Suppressor macrophage treated with lipopolysaccharide for 4 hours (primary cell): ENCODE measurements around the gene CYFIP1.

Source experiments
- DNase-seq: peaks from one replicate; pipeline ENCODE4 v3.0.0-alpha.2; 2020

The CYFIP1 gene

DNA sequence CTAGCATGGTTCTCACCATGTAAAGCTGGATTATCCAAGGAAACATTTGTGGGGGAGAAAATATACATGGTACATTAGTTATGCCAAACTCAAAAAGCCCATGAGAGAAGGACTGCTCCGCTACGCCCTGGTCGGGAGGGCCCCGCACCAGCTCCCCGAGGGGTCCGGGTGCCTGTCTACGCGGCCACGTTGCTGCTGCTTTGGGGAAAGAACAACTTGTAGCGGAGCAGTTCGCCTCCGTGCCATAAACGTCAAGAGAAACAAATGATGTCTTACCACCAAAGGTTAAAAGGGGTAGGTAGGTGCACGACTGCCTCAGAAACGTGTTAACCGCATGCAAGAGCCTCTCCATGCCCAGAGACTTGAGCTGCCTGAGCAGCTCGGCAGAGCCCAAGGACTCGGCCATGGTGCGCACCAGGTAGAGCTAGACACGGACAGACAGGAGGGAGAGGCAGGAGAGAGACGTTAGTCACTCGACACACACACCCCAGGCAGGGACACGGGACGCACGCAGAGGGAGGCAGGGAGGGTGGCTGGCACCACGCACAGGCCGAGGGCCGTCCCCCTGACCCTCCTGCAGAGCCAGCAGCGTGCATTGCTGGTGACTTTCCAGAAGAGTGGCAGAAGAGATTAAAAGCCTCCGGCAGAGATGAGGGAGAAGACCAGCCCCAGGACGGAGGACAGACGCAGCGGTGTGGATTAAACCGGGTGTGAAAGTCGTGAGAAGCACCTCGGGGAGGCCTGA is 63.4 kb downstream of the CYFIP1 start:
- no peak for DNase-seq

DNA sequence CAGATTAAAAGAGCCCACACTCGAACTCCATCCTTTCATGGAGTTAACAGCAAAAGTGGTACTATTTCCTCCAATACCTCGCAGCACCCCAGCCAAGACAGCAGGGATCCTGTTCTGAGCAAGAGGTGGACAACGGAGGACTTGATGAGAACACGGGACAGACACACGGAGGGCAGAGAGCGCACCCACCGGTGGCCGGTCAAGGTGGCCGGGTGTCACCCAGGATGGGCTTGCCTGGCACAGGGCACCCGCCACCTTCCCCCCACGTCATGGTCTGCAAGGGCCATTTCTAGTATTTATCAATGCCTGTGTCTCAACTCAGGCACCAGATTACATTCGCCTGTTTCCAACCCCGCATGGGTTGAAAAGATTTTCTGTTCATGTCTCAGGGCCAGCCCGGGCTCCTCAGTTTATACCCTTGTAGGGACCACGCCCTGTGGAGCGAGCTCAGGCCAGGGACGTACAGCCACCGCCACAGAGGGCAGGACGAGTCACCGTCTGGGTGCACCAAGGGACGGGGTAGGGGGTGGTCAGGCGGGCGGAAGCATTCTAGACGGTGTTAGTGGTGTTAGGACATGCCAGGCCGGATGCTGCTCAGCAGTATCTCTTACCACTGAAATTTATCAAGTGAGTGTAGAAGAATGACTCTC is 64.2 kb downstream of the CYFIP1 start:
- DNase-seq: no peak

DNA sequence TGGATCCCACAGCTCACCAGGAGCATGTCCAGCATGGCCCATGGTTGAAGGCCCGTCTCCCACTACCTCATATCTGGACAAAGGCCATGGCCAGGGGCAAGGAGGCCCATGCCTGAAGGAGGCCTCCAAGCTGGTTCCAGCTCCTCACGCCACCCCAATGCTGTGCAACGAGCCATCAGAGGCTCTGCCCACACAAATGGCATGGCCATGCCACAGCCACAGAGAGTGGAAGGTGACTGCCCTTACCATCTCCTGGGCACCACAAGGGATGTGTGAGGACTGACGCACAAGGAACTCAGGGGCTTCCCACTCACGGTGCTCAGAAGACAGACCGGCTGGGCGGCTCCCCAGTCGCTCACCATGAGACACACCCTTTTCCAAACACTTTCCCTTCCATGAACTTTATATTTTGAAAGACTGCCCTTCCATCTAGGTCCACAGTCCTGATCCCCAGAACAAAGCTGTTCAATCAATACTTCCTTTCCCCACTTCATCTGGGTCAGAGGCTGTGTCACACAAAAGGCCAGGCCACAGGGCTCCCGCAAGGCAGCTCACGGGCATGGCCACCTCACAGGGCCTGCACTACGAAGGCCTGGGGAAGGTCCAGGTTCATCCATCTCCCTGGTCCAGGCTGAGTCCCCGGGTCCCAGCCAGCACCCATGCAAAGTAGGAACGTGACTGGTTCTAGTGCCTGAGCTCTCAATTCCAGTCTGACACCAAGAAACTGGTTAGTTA is 66.4 kb downstream of the CYFIP1 start:
- no peak for DNase-seq

DNA sequence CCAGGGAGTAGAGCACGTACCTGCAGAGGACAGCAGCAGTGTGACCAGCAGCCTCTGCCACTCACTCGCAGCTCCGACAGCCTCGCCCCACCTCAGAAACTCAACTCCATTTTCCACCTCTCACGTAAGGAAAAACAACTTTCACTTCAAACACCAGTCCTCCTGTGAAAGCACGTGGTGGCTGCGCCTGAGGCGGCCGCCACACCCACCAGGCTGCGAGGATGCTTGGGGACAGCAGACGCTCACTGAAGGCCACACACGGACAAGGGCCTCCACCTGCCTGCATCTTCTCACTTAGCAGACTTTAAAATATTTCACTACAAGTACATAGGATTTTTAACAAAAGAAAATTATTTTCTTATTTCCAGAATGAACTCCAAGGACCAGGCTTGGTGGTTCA is 67.9 kb downstream of the CYFIP1 start:
- no peak for DNase-seq

DNA sequence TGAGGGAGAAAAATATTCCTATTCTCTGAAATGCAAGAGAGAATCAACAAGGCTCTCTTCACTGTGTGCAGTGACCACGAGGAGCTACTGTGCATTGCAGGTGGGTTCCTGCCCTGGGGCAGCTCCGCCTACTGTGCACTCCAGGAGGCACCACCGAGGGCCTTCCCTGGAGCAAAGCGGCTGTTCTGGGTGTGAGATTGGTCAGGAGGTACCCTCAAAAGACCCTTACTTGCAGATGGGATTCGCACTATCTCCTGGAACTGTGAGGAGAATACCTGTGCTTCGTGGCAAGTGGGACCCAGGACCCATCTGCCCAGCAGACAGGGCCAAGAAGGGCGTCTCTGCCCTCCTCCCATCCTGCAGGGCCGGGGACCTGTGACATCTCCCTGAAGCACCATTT is 68.9 kb downstream of the CYFIP1 start:
- no peak for DNase-seq

DNA sequence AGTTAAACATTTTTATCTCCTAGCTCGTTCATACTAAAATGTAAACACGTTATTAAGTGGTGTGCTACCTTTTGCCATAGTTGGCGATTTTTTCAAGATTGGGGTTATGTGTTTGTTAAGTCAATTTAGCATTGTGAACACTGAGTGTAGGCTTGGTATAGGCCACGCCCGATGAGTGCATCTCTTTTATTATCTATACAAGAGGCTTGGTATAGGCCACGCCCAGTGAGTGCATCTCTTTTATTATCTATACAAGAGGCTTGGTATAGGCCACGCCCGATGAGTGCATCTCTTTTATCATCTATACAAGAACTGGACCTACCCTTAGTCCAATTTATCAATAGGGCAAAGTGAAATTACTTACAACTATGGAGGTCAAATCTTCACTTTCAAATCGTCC is 71.3 kb downstream of the CYFIP1 start:
- no peak for DNase-seq

DNA sequence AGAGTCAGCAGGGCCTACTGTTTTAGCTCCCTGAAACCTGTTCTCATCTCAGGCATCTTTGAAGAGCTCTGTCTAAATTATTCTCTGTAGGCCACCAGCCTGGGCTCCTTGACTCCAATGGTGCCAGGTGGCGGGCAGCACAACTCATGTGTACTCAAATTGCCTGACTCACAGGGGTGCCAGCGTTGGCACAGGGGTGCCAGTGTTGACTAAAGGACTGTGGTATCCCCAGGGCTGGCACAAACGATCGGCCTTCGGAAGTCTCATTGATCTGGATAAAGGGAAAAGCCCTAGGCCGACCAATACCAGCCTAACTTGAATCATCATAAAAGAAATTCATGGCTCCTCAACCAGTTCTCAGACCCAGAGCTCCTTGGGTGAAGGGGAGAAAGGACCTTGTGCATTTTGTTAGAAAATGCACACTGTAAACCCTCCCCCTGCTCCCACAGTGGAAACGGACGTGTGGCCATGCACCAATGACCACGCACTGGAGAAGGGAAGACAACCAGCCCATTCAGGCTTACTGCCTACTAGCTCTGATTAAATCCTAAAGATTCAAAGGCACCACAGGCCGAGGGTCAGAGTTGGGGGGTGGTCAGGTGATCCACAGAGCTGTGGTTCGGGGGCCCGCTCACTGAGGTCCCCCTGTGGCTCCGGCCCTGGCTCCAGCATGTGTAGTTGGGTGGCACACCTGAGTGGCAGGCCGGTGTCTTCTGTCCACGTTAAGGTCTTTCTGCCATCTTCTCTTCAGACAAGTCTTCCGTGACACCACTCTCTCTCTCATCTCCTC is 72.8 kb downstream of the CYFIP1 start:
- DNase-seq: no peak

DNA sequence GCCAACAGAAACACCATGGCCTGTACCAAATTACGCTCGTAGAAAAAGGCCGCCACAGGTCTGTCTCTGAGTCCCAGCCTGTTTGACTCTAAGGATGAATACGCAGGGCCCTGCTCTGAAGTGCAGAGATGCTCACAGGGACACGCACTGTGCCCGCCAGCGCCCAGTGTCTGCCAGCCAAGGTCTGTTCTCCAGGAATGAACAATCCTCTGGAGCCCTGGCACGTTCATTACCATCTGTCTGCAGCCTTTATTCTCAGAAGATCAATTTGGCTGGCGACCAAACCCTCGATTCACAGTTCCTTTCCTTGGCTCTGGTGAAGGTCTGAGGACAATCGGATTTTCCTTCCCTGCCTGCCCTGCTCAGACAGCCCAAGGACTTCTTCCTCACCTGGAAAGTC is 75.4 kb downstream of the CYFIP1 start:
- no peak for DNase-seq

DNA sequence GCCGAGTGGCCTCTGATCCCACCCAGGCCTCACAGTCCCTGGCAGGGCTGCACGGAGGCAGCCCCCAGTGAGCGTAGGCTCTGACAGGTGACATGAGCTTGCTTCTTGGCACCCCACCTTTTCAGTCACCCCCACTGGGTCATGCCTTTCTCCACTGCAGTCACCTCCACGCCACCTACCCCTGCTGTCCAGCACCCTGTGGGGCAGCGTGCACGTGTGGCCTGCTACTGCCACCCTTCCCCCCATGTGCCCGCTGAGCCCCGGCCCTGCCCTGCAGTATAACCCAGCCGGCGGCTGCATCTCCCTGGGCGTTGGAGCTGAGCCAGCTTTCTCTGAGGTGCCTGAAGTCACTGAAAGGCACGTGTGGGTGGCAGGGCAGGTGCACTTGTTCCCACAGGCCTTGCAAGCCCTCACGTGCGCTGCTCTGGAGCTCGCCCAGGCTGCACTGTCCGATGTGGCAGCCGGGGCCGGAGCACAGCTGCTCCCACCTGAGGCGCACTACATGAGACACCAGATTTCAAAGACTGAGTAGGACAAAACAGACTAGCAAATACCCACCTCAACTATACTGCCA is 76.1 kb downstream of the CYFIP1 start:
- no peak for DNase-seq

DNA sequence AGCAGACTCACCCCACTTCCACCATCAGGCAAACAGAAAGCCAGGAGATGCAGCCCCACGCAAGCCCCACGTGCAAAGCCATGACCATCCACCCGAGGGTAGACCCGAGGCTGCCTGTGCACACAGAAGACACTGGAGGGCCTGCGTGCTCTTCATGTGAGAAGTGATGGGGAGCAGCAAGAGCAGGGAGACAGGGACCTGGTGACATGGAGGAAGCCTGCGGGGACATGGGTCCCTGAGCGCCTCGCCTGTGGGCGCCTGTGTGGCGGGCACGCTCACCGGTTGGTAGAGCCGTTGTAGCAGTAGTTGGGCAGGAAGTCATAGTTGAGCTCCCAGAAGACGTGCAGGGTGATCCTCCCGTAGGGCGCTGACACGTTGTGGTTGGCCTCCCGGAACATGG is 76.7 kb downstream of the CYFIP1 start:
- no peak for DNase-seq

DNA sequence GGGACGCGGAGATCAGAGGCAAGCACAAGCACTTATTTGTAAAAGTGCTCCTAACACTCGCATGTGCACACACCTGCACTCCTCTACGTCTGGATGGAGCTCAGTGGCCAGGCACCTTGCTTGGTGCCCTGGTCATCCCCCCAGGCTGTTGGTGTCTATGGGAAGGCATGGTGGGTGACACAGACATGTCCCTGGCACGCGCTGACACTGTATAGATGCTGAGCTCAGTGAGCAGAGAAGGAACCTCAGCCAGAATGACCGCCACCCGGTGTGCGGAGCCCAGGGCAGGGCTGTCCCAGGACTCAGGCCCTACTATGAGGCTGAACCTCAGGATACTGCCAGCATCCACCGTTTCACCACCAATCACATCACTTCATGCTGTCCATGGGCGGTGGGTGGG is 77.2 kb downstream of the CYFIP1 start:
- no peak for DNase-seq

DNA sequence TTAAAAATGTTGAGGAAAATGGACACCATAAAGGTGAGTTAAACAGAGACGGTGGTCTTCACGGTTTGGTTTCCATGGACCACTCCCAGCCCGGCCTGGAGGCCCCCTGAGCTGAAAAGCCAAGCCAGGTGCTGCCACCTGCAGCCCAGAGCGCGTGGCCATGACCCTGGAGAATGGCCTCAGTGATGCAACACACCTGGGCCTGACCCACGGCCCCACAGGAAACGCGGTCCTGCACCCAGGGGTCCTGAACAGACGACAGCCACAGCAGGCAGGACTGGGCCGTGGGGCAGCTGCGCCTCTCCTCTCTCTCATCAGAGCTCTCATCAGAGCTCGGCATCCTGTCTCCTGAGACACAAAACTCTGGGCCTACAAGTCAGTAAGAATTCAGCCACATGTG is 77.6 kb downstream of the CYFIP1 start:
- no peak for DNase-seq

DNA sequence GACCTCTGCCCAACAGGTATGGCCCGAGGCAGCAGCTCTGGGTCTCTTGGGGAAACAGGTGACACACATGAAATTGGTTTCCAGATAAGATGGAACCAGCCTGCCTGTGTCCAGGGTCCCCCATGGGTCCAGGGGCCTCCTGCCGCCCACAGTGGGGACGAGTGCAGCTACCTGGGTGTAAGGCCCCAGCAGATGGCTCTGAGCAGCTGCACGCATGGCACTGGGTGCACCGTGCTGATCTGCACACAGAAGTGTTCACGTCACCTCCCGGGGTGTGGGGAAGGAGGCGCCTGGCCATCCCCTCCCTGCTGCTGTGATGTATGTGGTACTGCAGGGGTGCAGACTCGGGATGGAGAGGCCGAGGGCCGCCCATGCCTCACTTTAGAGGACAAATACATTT is 78.1 kb downstream of the CYFIP1 start:
- DNase-seq: no peak

DNA sequence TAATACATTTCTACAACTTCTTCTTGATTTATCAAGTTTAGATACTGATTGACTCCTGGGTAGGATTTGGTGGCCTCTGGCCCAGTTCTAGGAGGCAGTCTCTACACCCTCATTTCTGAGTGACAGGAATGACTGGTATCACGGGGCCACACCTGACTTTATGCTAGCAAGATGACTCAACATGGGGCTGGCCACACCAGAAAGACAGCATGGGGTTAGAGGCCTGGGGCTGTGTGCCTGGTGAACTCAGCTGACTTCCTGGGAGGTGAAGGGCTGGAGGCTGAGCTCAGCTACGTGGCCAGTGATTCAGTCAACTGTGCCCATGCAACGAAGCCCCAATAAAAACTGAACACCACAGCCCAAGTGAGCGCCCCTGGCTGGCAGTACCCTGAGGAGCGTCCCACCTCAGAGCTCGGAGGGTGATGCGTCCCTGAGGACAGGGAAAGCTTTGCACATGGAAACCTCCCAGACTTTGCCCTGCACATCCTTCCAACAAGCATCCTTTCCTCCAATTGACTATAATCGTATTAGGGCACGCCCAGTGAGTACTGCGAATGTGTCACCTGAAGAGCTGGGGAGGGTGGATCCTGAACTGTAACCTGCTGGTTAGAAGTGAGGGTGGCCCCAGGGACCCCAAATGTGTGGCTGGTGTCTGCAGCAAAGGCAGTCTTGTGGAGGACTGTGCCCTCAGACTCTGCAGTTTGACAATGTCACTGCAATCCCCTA is 84.5 kb downstream of the CYFIP1 start:
- no peak for DNase-seq

DNA sequence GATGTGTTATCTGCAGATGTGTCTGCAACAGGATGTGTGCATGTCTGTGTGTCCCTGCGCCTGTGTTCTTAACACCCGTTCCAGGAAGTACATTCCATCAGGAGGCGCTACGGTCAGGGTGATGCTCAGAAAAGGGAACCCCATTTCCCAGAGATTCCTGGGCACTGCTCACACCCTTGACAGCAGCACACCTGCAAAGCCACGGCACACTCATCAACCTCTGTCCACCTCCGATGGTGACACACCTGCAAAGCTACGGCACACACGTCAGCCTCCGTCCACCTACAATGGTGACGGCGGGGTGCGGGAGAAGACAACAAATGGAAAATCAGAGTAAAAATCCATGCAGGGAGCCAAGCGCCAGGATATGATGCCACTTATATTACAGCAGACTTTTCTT is 86.3 kb downstream of the CYFIP1 start:
- DNase-seq: no peak

DNA sequence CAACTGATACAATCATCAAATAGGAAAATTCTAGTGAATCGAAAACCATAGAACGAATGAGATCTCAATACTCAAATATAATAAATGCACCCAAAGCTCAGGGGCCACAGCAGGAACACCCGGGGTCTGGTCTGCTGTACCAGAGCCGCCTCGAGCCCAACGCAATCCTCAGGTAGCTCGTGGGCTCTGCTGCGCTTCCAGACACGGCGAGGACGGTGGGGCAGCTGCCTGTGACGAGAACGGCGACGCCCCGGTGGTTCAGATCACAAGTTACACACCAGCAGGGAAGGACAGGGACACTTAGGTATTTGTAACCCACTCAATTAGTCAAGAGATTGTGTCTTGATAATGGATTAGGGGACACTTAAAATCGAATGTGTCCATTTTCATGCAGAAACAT is 87.1 kb downstream of the CYFIP1 start:
- no peak for DNase-seq

DNA sequence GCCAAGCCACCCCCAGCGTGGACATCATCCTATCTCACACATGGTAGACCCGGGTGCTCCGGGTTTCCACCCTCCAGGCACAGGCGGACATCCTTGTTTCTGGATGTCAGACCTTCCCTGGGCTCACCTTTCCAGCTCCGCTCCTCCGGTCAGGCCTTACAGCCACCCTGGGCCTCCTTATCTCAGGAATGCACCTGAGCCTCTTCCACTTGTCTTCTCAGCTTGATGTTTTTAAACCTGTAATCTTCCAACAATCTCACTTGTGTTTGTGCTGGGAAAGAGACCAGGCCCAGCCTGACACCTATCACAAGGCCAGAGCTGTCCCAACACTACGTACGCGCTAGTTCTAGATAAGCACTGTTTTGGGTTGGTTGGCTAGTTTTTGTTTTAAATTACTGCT is 87.8 kb downstream of the CYFIP1 start:
- DNase-seq: no peak

DNA sequence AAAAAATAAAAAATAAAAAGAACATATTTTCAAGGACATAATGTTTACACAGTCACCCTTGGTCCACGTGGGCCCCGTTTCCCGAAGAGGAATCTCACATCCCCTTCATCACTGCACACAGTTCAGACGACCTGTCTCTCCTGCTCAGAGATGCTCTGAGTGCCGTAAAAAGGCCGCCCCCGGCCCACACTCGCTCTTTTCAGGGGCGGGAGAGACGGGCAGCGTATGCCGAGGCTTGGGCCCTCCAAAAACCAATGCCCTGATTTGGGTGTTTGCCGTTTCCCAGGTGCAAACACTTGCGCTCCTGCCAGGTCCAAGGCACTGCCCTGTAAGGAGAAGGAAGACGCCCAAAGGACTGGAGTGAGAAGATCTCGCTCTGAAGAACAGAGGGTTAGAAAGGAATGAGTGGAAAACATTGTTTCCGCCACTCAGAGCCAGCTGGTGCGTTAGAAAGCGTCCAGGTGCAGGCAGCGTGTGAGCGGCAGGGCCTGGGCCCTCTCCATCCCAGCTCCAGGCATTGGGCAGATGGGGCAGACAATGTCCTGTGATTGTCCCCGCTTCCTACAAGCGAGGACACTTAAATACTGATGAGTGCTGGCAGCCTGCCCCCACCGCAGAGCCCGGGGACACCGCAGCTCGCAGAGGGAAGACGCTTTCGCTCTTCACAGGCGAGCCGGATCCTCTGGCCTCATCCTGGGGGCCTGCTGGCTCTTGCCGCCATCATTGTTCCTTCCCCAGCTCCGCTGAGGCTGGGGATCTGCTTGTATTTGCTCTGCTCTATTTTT is 88.5 kb downstream of the CYFIP1 start:
- no peak for DNase-seq

DNA sequence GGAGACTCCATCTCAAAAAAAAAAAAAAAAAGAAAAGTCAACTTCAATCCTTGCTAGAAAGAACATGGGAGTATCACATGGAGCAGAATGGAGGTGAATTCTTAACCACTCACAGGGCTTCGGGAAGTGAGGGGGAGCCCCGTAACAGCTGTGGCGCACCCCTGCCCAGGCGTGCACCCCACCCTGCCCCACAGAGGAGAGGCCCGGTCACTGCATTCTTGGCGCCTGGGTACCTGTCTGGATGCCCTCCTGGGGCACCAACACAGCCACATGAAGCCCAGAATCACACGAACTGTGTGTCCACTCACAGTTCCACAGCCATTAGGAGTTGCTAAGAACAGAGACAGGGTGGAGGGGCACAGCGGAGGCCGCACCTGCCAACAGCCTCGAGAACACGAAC is 89.9 kb downstream of the CYFIP1 start:
- no peak for DNase-seq

DNA sequence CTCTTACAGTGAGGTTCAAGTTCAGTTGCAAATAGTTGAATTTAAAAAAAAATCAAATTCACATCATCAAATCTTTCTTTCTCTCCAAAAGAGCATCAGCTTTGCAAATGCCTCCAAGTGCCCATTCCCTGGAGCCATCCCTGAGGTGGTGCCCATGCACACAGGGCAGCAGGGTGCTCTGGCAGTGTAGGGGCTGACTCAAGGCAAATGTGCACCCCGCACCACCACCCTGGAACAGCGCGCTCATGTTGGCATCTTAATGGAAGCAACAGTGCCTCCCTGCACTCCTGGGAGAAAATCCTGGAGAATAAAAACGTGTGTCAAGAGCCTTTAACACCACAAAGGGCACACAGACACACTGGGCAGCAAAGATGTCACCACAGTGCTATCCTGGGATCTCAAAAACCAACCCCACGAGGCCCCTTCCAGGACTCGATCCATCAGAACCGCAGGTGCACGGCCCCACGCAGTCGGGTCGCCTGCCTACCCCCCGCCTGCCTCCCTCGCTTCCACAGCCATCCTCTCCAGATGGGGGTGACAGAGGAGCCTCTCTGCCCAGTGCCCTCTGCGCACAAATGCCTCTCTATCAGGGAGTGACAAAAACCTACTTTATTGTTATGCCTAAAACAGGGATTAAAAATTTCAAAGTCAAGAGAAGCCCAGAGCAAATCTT is 90.9 kb downstream of the CYFIP1 start:
- no peak for DNase-seq
